Nephron (organoid): Measurements from ENCODE around the gene CCDC73.

Source experiments
- H3K27ac Mint-ChIP-seq, 3 experiments: 2 replicates each; pipeline ENCODE4 v1.8.0; 2020; ENCODE audit warnings: mixed read lengths in 3 of 3, mild to moderate bottlenecking in 2 of 3, moderate library complexity in 1 of 3
- H3K27me3 Mint-ChIP-seq: 2 replicates; pipeline ENCODE4 v1.8.0; 2021; ENCODE audit warnings: low read depth, mild to moderate bottlenecking, moderate library complexity, mixed read lengths
- H3K36me3 Mint-ChIP-seq: 2 replicates; pipeline ENCODE4 v1.8.0; 2020; ENCODE audit warnings: low read depth, mixed read lengths
- H3K4me1 Mint-ChIP-seq: 2 replicates; pipeline ENCODE4 v1.8.0; 2020; ENCODE audit warnings: mixed read lengths
- H3K4me3 Mint-ChIP-seq, 3 experiments: 2 replicates each; pipeline ENCODE4 v1.8.0; 2020; ENCODE audit warnings: mild to moderate bottlenecking in 3 of 3, mixed read lengths in 3 of 3, moderate library complexity in 2 of 3
- H3K9me3 Mint-ChIP-seq: 2 replicates; pipeline ENCODE4 v1.8.0; 2020; ENCODE audit warnings: mixed read lengths
- TF ChIP-seq, protein P1 (sequence below), 3 experiments: fragments of 200-600 bp; sonication (generic); IDR thresholded peaks; one replicate each; pipeline ENCODE4 v1.5.0; 2021; ENCODE audit warnings: antibody characterized with exemption in 3 of 3; ENCODE audit not compliant: unreplicated experiment in 3 of 3

The CCDC73 gene

DNA sequence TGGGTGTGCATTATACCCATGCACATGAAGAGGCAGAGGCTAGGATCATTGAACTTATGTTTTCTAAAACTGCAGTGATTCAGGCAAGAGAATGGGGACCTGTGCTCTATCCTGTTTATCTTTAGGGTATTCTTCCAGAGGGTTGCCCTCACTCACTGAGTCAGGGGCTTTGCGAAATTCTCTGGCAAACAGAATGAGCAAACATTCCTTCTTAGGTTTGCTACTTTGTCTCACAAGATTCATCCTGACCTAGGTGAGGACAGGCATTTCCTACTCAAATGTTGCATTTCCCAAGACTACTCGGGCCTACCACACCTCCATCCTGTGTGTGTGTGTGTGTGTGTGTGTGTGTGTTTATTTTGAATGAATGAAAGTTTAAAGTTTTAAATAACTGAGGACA is 213.5 kb downstream of the CCDC73 start:
- peaks cover 5% of the 10 kb centered on the region for H3K36me3 Mint-ChIP-seq
- TF ChIP-seq, protein P1, sequence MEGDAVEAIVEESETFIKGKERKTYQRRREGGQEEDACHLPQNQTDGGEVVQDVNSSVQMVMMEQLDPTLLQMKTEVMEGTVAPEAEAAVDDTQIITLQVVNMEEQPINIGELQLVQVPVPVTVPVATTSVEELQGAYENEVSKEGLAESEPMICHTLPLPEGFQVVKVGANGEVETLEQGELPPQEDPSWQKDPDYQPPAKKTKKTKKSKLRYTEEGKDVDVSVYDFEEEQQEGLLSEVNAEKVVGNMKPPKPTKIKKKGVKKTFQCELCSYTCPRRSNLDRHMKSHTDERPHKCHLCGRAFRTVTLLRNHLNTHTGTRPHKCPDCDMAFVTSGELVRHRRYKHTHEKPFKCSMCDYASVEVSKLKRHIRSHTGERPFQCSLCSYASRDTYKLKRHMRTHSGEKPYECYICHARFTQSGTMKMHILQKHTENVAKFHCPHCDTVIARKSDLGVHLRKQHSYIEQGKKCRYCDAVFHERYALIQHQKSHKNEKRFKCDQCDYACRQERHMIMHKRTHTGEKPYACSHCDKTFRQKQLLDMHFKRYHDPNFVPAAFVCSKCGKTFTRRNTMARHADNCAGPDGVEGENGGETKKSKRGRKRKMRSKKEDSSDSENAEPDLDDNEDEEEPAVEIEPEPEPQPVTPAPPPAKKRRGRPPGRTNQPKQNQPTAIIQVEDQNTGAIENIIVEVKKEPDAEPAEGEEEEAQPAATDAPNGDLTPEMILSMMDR (IDR thresholded peaks at IDR 0.05; ENCODE audit: unreplicated experiment in 3 of 3): no peak
- no peaks in the 10 kb centered on the region for H3K9me3 Mint-ChIP-seq
- no peak overlapping the region for H3K27ac Mint-ChIP-seq
- peaks cover 15% of the 10 kb centered on the region for H3K4me1 Mint-ChIP-seq
- H3K4me3 Mint-ChIP-seq: no peak overlapping the region
- no peaks in the 10 kb centered on the region for H3K27me3 Mint-ChIP-seq

GRCh38 chr11:32576456-32576855 is 218.0 kb downstream of the CCDC73 start:
- TF ChIP-seq, protein P1 (IDR thresholded peaks at IDR 0.05; ENCODE audit: unreplicated experiment in 3 of 3): no peak

GRCh38 chr11:32575070-32575469 is 219.4 kb downstream of the CCDC73 start:
- no peaks in the 10 kb centered on the region for H3K9me3 Mint-ChIP-seq
- no peaks in the 10 kb centered on the region for H3K36me3 Mint-ChIP-seq
- no peak overlapping the region for H3K4me3 Mint-ChIP-seq
- H3K27ac Mint-ChIP-seq: peak overlapping the region in 2 of 3 experiments; percentile 33 to 68
- H3K27me3 Mint-ChIP-seq: no peaks in the 10 kb centered on the region
- TF ChIP-seq, protein P1 (IDR thresholded peaks at IDR 0.05; ENCODE audit: unreplicated experiment in 3 of 3): no peak
- H3K4me1 Mint-ChIP-seq: peaks cover 41% of the 10 kb centered on the region

More at GRCh38 chr11:32576456-32576855, 218.0 kb downstream of the CCDC73 start:
- Mint-ChIP-seq H3K4me1 (peaks cover 28% of the 10 kb centered on the region), H3K27me3 (no peaks in the 10 kb centered on the region), H3K4me3 (no peak overlapping the region), H3K9me3 (no peaks in the 10 kb centered on the region), H3K36me3 (no peaks in the 10 kb centered on the region), H3K27ac (peak overlapping the region; percentile 28 to 37 (median 37))

- no peaks in the 10 kb centered on the region for H3K27me3 Mint-ChIP-seq
- H3K36me3 Mint-ChIP-seq: no peaks in the 10 kb centered on the region
- peak overlapping the region in 2 of 3 experiments; percentile 33 to 68 for H3K27ac Mint-ChIP-seq
- H3K4me1 Mint-ChIP-seq: peaks cover 41% of the 10 kb centered on the region
- no peaks in the 10 kb centered on the region for H3K9me3 Mint-ChIP-seq
- H3K4me3 Mint-ChIP-seq: peak overlapping the region in 1 of 3 experiments; percentile 33
- TF ChIP-seq, protein P1 (IDR thresholded peaks at IDR 0.05; ENCODE audit: unreplicated experiment in 3 of 3): no peak
These were observed 220.0 kb downstream of the CCDC73 start for GRCh38 chr11:32574421-32574820.

DNA sequence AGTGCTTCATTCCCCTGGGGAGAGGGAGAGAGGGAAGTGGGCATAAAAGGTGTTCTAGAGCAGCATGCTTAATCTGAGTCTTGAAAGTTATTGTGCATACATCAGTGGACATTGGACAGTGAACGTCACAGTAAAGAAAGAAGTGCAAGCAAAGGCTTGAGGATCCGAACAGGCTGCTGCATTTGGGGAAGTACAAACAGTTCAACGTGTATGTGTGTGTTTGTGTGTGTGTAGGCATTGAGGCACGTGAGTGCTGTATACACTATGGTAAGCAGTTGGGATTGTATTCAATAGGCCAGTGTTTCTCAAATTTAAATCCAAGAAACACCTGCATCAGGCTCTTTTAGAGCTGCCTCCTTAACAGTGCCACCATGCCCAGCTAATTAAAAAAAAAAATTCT is 221.2 kb downstream of the CCDC73 start:
- peaks cover 41% of the 10 kb centered on the region for H3K4me1 Mint-ChIP-seq
- TF ChIP-seq, protein P1 (IDR thresholded peaks at IDR 0.05; ENCODE audit: unreplicated experiment in 3 of 3): no peak

DNA sequence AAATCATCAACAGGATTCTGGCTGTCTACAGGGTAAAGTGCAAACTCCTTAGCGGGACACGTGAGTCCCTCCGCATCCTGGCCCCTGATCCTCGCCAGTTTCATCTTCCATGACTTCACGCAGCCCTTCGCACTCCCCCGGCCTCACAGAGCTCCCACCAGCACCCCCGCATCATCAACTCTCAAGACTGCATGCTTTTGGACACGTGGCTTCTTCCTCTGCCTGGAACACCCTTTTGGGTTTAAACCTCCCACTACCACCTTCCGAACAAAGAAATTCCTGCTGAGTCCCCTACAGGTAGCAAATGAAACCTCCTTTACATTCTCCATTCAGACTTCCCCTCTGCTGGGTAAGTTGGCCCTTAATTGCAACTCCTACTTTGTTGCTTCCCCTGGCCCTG is 223.4 kb downstream of the CCDC73 start:
- Mint-ChIP-seq H3K36me3 (no peaks in the 10 kb centered on the region), H3K9me3 (no peaks in the 10 kb centered on the region), H3K4me1 (peaks cover 38% of the 10 kb centered on the region), H3K27me3 (no peaks in the 10 kb centered on the region), H3K27ac (peak overlapping the region; percentile 64 to 90 (median 71)), H3K4me3 (no peak overlapping the region)
- TF ChIP-seq, protein P1 (IDR thresholded peaks at IDR 0.05; ENCODE audit: unreplicated experiment in 3 of 3): peak in 1 of 3 experiments; percentile 23

More for the DNA sequence above, 221.2 kb downstream of the CCDC73 start:
- Mint-ChIP-seq H3K9me3 (no peaks in the 10 kb centered on the region), H3K27ac (peak overlapping the region; percentile 47 to 75 (median 62)), H3K27me3 (no peaks in the 10 kb centered on the region), H3K36me3 (no peaks in the 10 kb centered on the region), H3K4me3 (no peak overlapping the region)
